GM12872 (cell line): ENCODE results near the gene MYL11.

Source experiments
- TF ChIP-seq, protein P1 (sequence below): IDR thresholded peaks from 3 replicates; pipeline ENCODE4 v1.5.1; 2011; ENCODE audit warnings: low read depth, mild to moderate bottlenecking, low read length, moderate library complexity; ENCODE audit not compliant: insufficient read depth

The MYL11 gene

DNA sequence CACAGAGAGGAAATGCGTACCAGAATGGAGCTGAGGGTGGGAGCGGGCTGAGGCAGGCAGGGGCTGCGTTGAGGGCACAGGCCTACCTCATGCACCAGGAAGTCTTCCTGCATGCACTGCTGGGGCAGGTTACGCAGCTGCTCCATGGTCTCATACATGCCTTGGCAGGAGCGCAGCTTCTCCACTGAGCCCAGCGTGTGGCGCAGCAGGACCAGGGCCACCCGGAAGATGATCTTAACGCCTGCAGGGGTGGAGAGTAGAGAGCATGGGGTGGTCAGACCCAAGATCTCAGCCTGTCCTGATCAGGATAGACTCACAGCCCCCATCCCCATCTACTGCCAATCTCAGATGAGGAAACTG is 16.0 kb upstream of the MYL11 start:
- TF ChIP-seq, protein P1, sequence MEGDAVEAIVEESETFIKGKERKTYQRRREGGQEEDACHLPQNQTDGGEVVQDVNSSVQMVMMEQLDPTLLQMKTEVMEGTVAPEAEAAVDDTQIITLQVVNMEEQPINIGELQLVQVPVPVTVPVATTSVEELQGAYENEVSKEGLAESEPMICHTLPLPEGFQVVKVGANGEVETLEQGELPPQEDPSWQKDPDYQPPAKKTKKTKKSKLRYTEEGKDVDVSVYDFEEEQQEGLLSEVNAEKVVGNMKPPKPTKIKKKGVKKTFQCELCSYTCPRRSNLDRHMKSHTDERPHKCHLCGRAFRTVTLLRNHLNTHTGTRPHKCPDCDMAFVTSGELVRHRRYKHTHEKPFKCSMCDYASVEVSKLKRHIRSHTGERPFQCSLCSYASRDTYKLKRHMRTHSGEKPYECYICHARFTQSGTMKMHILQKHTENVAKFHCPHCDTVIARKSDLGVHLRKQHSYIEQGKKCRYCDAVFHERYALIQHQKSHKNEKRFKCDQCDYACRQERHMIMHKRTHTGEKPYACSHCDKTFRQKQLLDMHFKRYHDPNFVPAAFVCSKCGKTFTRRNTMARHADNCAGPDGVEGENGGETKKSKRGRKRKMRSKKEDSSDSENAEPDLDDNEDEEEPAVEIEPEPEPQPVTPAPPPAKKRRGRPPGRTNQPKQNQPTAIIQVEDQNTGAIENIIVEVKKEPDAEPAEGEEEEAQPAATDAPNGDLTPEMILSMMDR: no peak

DNA sequence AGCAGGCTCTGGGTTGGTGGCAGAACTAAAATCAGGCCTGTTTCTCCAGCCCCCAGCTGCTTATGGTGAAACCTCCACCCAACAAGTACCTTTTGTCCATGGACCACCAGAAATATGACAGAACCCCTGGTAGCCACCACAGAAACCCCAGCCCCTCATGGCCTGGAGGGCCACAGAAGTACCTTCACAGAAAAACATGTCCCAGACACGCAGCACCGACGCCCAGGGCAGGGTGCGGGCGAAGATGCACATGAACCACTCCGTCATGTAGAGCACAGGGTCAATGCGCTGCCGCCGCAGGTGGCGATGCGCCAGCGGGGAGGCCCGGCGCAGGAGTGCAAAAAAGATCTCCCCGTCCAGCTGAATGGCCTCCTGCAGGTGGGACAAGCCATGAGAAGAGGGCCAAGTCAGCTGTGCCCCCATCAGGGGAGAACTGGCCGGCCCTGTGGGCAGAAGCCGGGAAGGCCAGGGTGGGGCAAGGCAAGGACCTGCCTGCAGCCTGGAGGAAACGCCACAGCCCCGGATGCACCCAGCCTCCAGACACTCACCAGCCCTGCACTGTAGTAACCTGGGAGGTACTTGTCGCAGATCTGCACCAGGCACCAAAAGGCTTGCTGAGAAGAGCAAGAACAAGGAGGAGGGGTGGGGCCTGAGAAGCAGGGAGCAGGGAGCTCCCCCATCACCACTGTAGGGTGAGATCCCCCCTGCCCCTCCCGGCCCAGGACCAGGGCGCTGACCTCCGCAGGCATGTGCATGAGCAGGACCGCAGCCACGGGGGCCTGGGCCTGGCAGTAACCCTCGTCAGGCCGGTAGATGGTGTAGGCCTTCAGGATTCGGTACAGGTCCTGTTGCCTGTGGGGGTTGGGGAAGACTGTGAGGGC is 15.4 kb upstream of the MYL11 start:
- TF ChIP-seq, protein P1: no peak

DNA sequence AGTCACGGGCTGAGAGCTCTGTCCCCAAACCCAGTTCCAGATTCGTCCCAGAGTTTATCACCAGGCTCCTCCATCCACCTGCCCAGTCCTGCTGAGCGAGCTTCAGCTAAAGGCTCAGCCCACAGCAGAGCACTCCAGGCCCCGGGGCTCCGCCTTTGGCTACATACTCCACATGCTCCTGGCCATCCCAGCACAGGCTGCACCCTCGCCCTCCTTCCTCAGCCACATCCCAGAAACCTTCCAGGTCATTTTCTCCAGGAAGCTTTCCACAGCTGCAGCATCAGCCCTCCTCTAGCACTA is 14.8 kb upstream of the MYL11 start:
- TF ChIP-seq, protein P1: no peak

DNA sequence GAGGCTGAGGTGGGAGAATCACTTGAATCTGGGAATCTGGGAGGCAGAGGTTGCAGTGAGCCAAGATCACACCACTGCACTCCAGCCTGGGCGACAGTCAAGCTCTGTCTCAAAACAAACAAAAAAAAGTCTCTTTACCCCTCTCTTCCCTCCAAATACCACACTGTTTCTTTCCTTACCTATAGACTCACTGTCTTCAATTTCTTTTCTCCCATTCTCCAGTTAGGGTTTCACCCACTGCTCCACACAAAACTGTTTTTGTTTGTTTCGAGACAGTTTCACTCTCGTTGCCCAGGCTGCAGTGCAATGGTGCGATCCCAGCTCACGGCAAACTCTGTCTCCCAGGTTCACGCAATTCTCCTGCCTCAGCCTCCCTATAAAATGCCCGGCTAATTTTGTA is 13.4 kb upstream of the MYL11 start:
- TF ChIP-seq, protein P1: no peak

DNA sequence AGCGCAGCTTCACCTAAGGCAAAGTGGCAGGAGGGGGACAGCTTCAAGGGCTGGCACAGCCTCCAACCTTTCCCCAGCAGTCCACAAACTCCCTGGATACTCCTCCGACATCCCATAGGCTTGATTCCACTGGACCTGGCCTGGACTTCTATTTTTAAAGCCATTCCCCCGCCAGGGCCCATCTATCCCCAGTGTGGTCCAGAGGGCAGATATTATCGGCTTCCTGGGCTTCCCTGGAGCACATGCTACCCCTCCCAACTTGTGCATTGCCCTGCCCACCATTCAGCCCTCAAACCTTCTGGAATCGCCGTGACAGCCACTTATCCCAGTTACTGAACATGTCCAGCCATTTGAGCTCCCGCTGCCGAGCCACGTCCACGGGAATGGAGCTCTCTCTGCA is 9.4 kb upstream of the MYL11 start:
- TF ChIP-seq, protein P1: no peak

DNA sequence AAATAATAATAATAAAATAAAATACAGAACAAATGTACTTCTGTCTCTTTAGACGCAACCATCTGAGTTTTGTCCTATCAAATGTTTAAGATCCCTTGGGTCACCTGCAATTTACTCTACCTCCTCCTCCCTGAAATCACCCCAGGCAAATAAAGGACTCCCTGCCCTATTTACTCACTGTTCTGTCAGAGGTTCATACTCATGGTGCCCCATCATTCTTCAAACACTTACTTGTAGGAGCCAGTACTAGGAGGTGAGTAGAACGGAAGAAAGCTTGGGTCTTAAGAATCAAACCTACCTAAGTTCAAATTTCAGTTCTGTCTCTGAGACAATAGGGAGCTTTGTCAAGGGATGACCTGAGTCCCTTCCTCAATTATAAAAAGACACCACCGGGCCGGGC is 8.1 kb upstream of the MYL11 start:
- TF ChIP-seq, protein P1: no peak

DNA sequence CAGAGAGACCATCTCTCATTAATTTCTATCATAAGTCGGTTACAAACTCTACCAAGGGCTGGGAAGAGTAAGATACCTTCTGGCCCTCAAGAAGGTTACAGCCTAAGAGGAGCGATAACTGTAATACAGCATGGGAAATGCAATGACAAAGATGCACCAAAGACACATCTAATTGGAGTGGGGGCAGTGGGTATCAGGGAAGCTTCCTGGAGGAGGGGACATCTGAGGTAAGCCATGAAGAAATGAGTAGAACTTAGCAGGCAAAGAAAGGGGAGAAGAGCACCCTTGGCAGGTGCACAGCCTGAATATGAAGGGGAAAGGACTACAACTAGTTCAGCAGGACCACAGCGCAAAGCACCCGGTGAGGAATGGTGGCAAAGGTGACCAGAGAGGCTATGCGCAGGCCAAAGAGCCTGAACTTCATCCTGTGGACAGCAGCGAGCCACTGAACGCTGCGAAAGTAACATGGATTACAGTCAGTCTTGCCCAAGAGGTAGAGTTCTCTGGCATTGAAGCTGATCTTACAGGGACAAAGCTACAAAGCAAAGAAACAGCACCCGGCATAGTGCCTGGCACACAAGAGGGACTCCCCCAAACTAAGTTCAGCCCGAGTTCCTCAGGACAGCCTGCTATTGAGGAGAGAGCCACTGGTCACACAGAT is 7.1 kb upstream of the MYL11 start:
- TF ChIP-seq, protein P1: no peak
